Mesenchymal stem cell (in vitro differentiated cells and primary cell): ENCODE data around the gene HIVEP2.

Experiments used
- DNase-seq: peaks from one replicate; pipeline ENCODE4 v3.0.0-alpha.2; 2013
- H2AFZ ChIP-seq: one replicate; pipeline ENCODE4 v1.6.1; 2013; ENCODE audit warnings: low read depth, mild to moderate bottlenecking, control low read depth, inconsistent platforms, low read length, moderate library complexity
- H2AK5ac ChIP-seq: 2 replicates; pipeline ENCODE4 v1.6.1; 2013; ENCODE audit warnings: low read length, moderate library complexity, mild to moderate bottlenecking, inconsistent platforms; ENCODE audit not compliant: severe bottlenecking
- H2BK120ac ChIP-seq: one replicate; pipeline ENCODE4 v1.6.1; 2013; ENCODE audit warnings: low read depth, mild to moderate bottlenecking, inconsistent platforms, low read length, moderate library complexity
- H2BK12ac ChIP-seq, 2 experiments: one replicate each; pipeline ENCODE4 v1.6.1; 2013; ENCODE audit warnings: inconsistent platforms in 2 of 2, low read length in 2 of 2, mild to moderate bottlenecking in 2 of 2, moderate library complexity in 2 of 2, control low read depth in 1 of 2
- H2BK15ac ChIP-seq: one replicate; pipeline ENCODE4 v1.6.1; 2013; ENCODE audit warnings: mild to moderate bottlenecking, low read depth, inconsistent platforms; ENCODE audit not compliant: poor library complexity, severe bottlenecking
- H2BK5ac ChIP-seq: 2 replicates; pipeline ENCODE4 v1.6.1; 2013; ENCODE audit warnings: low read depth, mild to moderate bottlenecking, low read length, control low read depth, inconsistent platforms; ENCODE audit not compliant: poor library complexity, severe bottlenecking
- H3K14ac ChIP-seq, 2 experiments: one replicate each; pipeline ENCODE4 v1.6.1; 2013; ENCODE audit warnings: inconsistent platforms in 2 of 2, low read length in 2 of 2, control low read depth in 1 of 2, mild to moderate bottlenecking in 1 of 2, moderate library complexity in 1 of 2
- H3K18ac ChIP-seq, 2 experiments: one replicate each; pipeline ENCODE4 v1.6.1; 2013; ENCODE audit warnings: inconsistent platforms in 2 of 2, low read length in 2 of 2, control low read depth in 1 of 2, low read depth in 1 of 2, mild to moderate bottlenecking in 1 of 2
- H3K23ac ChIP-seq, 2 experiments: one replicate each; pipeline ENCODE4 v1.6.1; 2013; ENCODE audit warnings: inconsistent platforms in 2 of 2, low read length in 2 of 2, mild to moderate bottlenecking in 2 of 2, moderate library complexity in 2 of 2, control low read depth in 1 of 2
- H3K27ac ChIP-seq: 2 replicates; pipeline ENCODE4 v1.5.1; 2013; ENCODE audit warnings: mild to moderate bottlenecking, moderate library complexity, low read length, control low read depth, inconsistent platforms; ENCODE audit not compliant: poor library complexity, severe bottlenecking
- H3K27me3 ChIP-seq, 2 experiments: 2 replicates each; pipeline versions ENCODE4 v1.6.1 to v1.7.0; 2013; ENCODE audit warnings: low read length in 2 of 2, mild to moderate bottlenecking in 2 of 2, moderate library complexity in 2 of 2, control low read depth in 1 of 2, inconsistent platforms in 1 of 2; ENCODE audit not compliant: control insufficient read depth in 1 of 2, insufficient read depth in 1 of 2
- H3K36me3 ChIP-seq, 2 experiments: 2 replicates each; pipeline versions ENCODE4 v1.6.1 to v1.7.0; 2013; ENCODE audit warnings: low read length in 2 of 2, control low read depth in 1 of 2, inconsistent platforms in 1 of 2, low read depth in 1 of 2, mild to moderate bottlenecking in 1 of 2; ENCODE audit not compliant: insufficient read depth in 2 of 2, control insufficient read depth in 1 of 2
- H3K4ac ChIP-seq, 2 experiments: one replicate each; pipeline ENCODE4 v1.6.1; 2013; ENCODE audit warnings: inconsistent platforms in 2 of 2, low read length in 2 of 2, mild to moderate bottlenecking in 2 of 2, moderate library complexity in 2 of 2, control low read depth in 1 of 2, low read depth in 1 of 2
- H3K4me1 ChIP-seq: 2 replicates; pipeline ENCODE4 v1.6.1; 2013; ENCODE audit warnings: low read depth, low read length, control low read depth; ENCODE audit not compliant: control insufficient read depth, insufficient read depth
- H3K4me2 ChIP-seq: 2 replicates; pipeline ENCODE4 v1.6.1; 2013; ENCODE audit warnings: low read length, mild to moderate bottlenecking, inconsistent platforms; ENCODE audit not compliant: poor library complexity, severe bottlenecking
- H3K4me3 ChIP-seq, 2 experiments: 2 replicates each; pipeline versions ENCODE4 v1.5.1 to v1.7.0; 2013; ENCODE audit warnings: low read length in 2 of 2, mild to moderate bottlenecking in 2 of 2, control low read depth in 1 of 2, low read depth in 1 of 2; ENCODE audit not compliant: insufficient read depth in 1 of 2
- H3K79me1 ChIP-seq: replicated peaks from 2 replicates; pipeline ENCODE4 v1.6.1; 2013; ENCODE audit warnings: mild to moderate bottlenecking, control low read depth, low read length, inconsistent platforms; ENCODE audit not compliant: poor library complexity, severe bottlenecking
- H3K9ac ChIP-seq: 2 replicates; pipeline ENCODE4 v1.7.0; 2013; ENCODE audit warnings: mild to moderate bottlenecking, low read length, moderate library complexity
- H3K9me3 ChIP-seq: 2 replicates; pipeline ENCODE4 v1.7.0; 2013; ENCODE audit warnings: mild to moderate bottlenecking, low read length; ENCODE audit not compliant: control insufficient read depth
- H4K8ac ChIP-seq: one replicate; pipeline ENCODE4 v1.6.1; 2013; ENCODE audit warnings: inconsistent platforms, mild to moderate bottlenecking, low read length, moderate library complexity
- H4K91ac ChIP-seq: one replicate; pipeline ENCODE4 v1.6.1; 2013; ENCODE audit warnings: mild to moderate bottlenecking, low read length, inconsistent platforms
- WGBS: methylation state at CpG from one replicate; pipeline ENCODE4 v1.1.7; 2013; ENCODE audit warnings: mixed read lengths; 5-methylcytosine and 5-hydroxymethylcytosine counted together

Gene HIVEP2

GRCh38 chr6:142738035-142738396, 207.0 kb downstream of the HIVEP2 start:
- H3K27ac ChIP-seq = no peak overlapping the region
- H3K23ac ChIP-seq = no peak overlapping the region
- no peak overlapping the region for H3K4ac ChIP-seq
- no peak overlapping the region for H3K9ac ChIP-seq
- no peak overlapping the region for H3K14ac ChIP-seq
- H4K91ac ChIP-seq = no peak overlapping the region
- H2AFZ ChIP-seq = no peak overlapping the region
- no peak overlapping the region for H2BK15ac ChIP-seq
- no peaks in the 10 kb centered on the region for H3K27me3 ChIP-seq
- no peak overlapping the region for H2BK12ac ChIP-seq
- no peak overlapping the region for H4K8ac ChIP-seq
- H3K9me3 ChIP-seq = no peaks in the 10 kb centered on the region
- WGBS = 95% methylated on average over 4 of the region's 4 CpGs
- no peak overlapping the region for H3K4me3 ChIP-seq
- H3K4me2 ChIP-seq = no peak overlapping the region
- no peak overlapping the region for H3K18ac ChIP-seq
- H3K79me1 ChIP-seq = no peaks in the 10 kb centered on the region
- H3K36me3 ChIP-seq = no peaks in the 10 kb centered on the region
- no peaks in the 10 kb centered on the region for H3K4me1 ChIP-seq
- H2AK5ac ChIP-seq = no peak overlapping the region
- no peak for DNase-seq
- no peak overlapping the region for H2BK5ac ChIP-seq
- H2BK120ac ChIP-seq = no peak overlapping the region

- H3K4me2 ChIP-seq = no peak overlapping the region
- H2AFZ ChIP-seq = no peak overlapping the region
- no peak overlapping the region for H4K91ac ChIP-seq
- no peaks in the 10 kb centered on the region for H3K36me3 ChIP-seq
- no peak overlapping the region for H3K9ac ChIP-seq
- WGBS = 88% methylated on average over 2 of the region's 3 CpGs
- no peak overlapping the region for H3K4me3 ChIP-seq
- no peak overlapping the region for H3K4ac ChIP-seq
- H2BK12ac ChIP-seq = no peak overlapping the region
- H4K8ac ChIP-seq = no peak overlapping the region
- no peak overlapping the region for H2BK5ac ChIP-seq
- H3K27ac ChIP-seq = no peak overlapping the region
- no peaks in the 10 kb centered on the region for H3K4me1 ChIP-seq
- DNase-seq = peak; percentile 45
- no peak overlapping the region for H2BK15ac ChIP-seq
- H3K23ac ChIP-seq = no peak overlapping the region
- no peak overlapping the region for H2BK120ac ChIP-seq
- no peaks in the 10 kb centered on the region for H3K79me1 ChIP-seq
- H2AK5ac ChIP-seq = no peak overlapping the region
- no peaks in the 10 kb centered on the region for H3K27me3 ChIP-seq
- no peak overlapping the region for H3K14ac ChIP-seq
- H3K9me3 ChIP-seq = no peaks in the 10 kb centered on the region
- H3K18ac ChIP-seq = no peak overlapping the region
Measured at GRCh38 chr6:142737368-142738034, 207.5 kb downstream of the HIVEP2 start.

- Histone ChIP-seq H4K91ac (no peak overlapping the region), H3K4me2 (no peak overlapping the region), H3K18ac (no peak overlapping the region), H2AFZ (no peak overlapping the region), H2AK5ac (no peak overlapping the region), H3K9ac (no peak overlapping the region), H3K14ac (no peak overlapping the region), H2BK12ac (no peak overlapping the region), H3K23ac (no peak overlapping the region), H2BK5ac (no peak overlapping the region), H3K4me1 (no peaks in the 10 kb centered on the region), H3K27me3 (no peaks in the 10 kb centered on the region), H3K79me1 (no peaks in the 10 kb centered on the region), H3K9me3 (no peaks in the 10 kb centered on the region), H4K8ac (no peak overlapping the region), H3K4me3 (no peak overlapping the region), H3K36me3 (no peaks in the 10 kb centered on the region), H3K27ac (no peak overlapping the region), H3K4ac (no peak overlapping the region), H2BK120ac (no peak overlapping the region), H2BK15ac (no peak overlapping the region)
- 69% methylated on average over 2 of the region's 4 CpGs for WGBS
- DNase-seq = peak; percentile 30
Measured at GRCh38 chr6:142735204-142735603, 209.8 kb downstream of the HIVEP2 start.

GRCh38 chr6:142732790-142733189, 212.2 kb downstream of the HIVEP2 start:
- H3K4me1 ChIP-seq = no peaks in the 10 kb centered on the region
- no peak overlapping the region for H3K4me2 ChIP-seq
- H2BK120ac ChIP-seq = no peak overlapping the region
- H4K8ac ChIP-seq = no peak overlapping the region
- H3K79me1 ChIP-seq = no peaks in the 10 kb centered on the region
- DNase-seq = no peak
- H2BK5ac ChIP-seq = no peak overlapping the region
- H3K9me3 ChIP-seq = no peaks in the 10 kb centered on the region
- H2AFZ ChIP-seq = no peak overlapping the region
- no peak overlapping the region for H3K9ac ChIP-seq
- H4K91ac ChIP-seq = no peak overlapping the region
- H3K18ac ChIP-seq = no peak overlapping the region
- no peak overlapping the region for H3K23ac ChIP-seq
- H3K27ac ChIP-seq = no peak overlapping the region
- H3K36me3 ChIP-seq = no peaks in the 10 kb centered on the region
- no peak overlapping the region for H3K4me3 ChIP-seq
- no peak overlapping the region for H2BK15ac ChIP-seq
- no peak overlapping the region for H2BK12ac ChIP-seq
- no peak overlapping the region for H3K4ac ChIP-seq
- H3K27me3 ChIP-seq = no peaks in the 10 kb centered on the region
- no peak overlapping the region for H3K14ac ChIP-seq
- H2AK5ac ChIP-seq = no peak overlapping the region
